K562 (cell line): Measurements from ENCODE around the gene INPP5D. TPM values are rescaled to one million over a fixed set of nuclear protein-coding genes. Genes with fewer than 3 reads are reported as not detected.
"Not testable (repeated sequence)": the region's sequence is repeated elsewhere in the genome, so short reads cannot be mapped to it uniquely, and the experiment has no call there.

ENCODE experiments used
- ATAC-seq: fragments of 200-7000 bp; cut with Tn5 transposase; 3 replicates; pipeline ENCODE4 v1.9.1; 2020; ENCODE audit warnings: moderate library complexity
- BruUV-seq: library from RNA; stranded (reverse); fragments of 400-500 nt; replicated peaks from 2 replicates; lab custom pipeline; 2021; lab: Mats Ljungman, UMichigan
- CTCF ChIA-PET: fragments of 300-600 bp; formaldehyde crosslinking; extraction: SDS; loops from one replicate; lab custom pipeline; 2021; ENCODE audit warnings: low intra/inter-chr PET ratio; lab: Yijun Ruan, JAX
- POLR2A ChIA-PET: fragments of 300-600, 350-650 bp; sonication (Branson Sonifier 250); formaldehyde crosslinking; extraction: SDS; loops from one replicate; lab custom pipeline; 2021; ENCODE audit warnings: antibody characterized with exemption, inconsistent platforms; lab: Yijun Ruan, JAX
- DNase-seq, 4 experiments: peaks; one replicate each; pipeline versions ENCODE4 v3.0.0 to v3.0.0-alpha.2; 2011 to 2018; ENCODE audit warnings: low spot score in 3 of 4, mixed read lengths in 3 of 4; ENCODE audit errors: extremely low read depth in 1 of 4
- FAIRE-seq: peaks from 2 replicates; lab custom pipeline; 2011; peaks lifted over from hg19 to GRCh38; lab: Jason Lieb, UNC
- H2AFZ ChIP-seq: 2 replicates; pipeline ENCODE4 v1.6.0; 2011; ENCODE audit warnings: low read depth, low read length, control low read depth, inconsistent platforms
- H3K27ac ChIP-seq: fragments of 200-600 bp; 3 replicates; pipeline ENCODE4 v1.8.0; 2011; ENCODE audit warnings: low read depth, mild to moderate bottlenecking, control low read depth, inconsistent platforms, low read length, moderate library complexity, mixed read lengths; ENCODE audit errors: extremely low read depth
- H3K27me3 ChIP-seq, 2 experiments: fragments of 300-600 bp in 1 of 2; 2 replicates in 1 of 2; 3 replicates in 1 of 2; pipeline versions ENCODE4 v1.6.0 to v1.8.0; 2011; ENCODE audit warnings: inconsistent platforms in 2 of 2, low read length in 2 of 2, mild to moderate bottlenecking in 1 of 2, mixed read lengths in 1 of 2, moderate library complexity in 1 of 2; ENCODE audit not compliant: control insufficient read depth in 2 of 2, insufficient read depth in 2 of 2
- H3K36me3 ChIP-seq: fragments of 300-600 bp; 3 replicates; pipeline ENCODE4 v1.8.0; 2011; ENCODE audit warnings: mild to moderate bottlenecking, low read length, inconsistent platforms; ENCODE audit not compliant: control insufficient read depth, insufficient read depth
- H3K4me1 ChIP-seq, 2 experiments: fragments of 200-600 bp in 1 of 2; replicated peaks in 1 of 2; 2 replicates in 1 of 2; 3 replicates in 1 of 2; pipeline versions ENCODE4 v1.5.1 to v1.8.0; 2011; ENCODE audit warnings: inconsistent platforms in 2 of 2, low read length in 2 of 2, mild to moderate bottlenecking in 1 of 2, mixed read lengths in 1 of 2, moderate library complexity in 1 of 2; ENCODE audit not compliant: control insufficient read depth in 2 of 2, insufficient read depth in 2 of 2
- H3K4me2 ChIP-seq: 2 replicates; pipeline ENCODE4 v1.6.1; 2011; ENCODE audit warnings: low read length, control low read depth, inconsistent platforms, mixed read lengths; ENCODE audit not compliant: insufficient read depth
- H3K4me3 ChIP-seq: fragments of 200-600 bp; sonication (generic), shearing (Covaris generic); 2 replicates; pipeline ENCODE4 v1.5.1; 2016; ENCODE audit warnings: control low read depth, inconsistent platforms
- H3K79me2 ChIP-seq: fragments of 200-600 bp; 3 replicates; pipeline ENCODE4 v1.8.0; 2011; ENCODE audit warnings: low read length, inconsistent platforms; ENCODE audit not compliant: control insufficient read depth, insufficient read depth
- H3K9ac ChIP-seq, 2 experiments: 2 replicates each; pipeline versions ENCODE4 v1.6.0 to v1.6.1; 2011; ENCODE audit warnings: low read depth in 2 of 2, low read length in 2 of 2, control low read depth in 1 of 2, inconsistent platforms in 1 of 2, mild to moderate bottlenecking in 1 of 2, mixed read lengths in 1 of 2; ENCODE audit not compliant: insufficient read depth in 1 of 2
- H3K9me1 ChIP-seq: one replicate; pipeline ENCODE4 v1.6.0; 2011; ENCODE audit warnings: inconsistent platforms, mild to moderate bottlenecking, low read length, moderate library complexity; ENCODE audit not compliant: control insufficient read depth, insufficient read depth
- H3K9me3 ChIP-seq: replicated peaks from 2 replicates; pipeline ENCODE4 v1.5.1; 2011; ENCODE audit warnings: low read depth, low read length, inconsistent platforms; ENCODE audit not compliant: control insufficient read depth, insufficient read depth
- H4K20me1 ChIP-seq: replicated peaks from 2 replicates; pipeline ENCODE4 v1.6.1; 2011; ENCODE audit warnings: low read length, inconsistent platforms, mixed read lengths; ENCODE audit not compliant: control insufficient read depth, insufficient read depth
- ARID3A ChIP-seq: IDR thresholded peaks from 2 replicates; pipeline ENCODE4 v1.6.1; 2012; ENCODE audit warnings: low read depth, low read length, improper control_type of control experiment, borderline replicate concordance
- CC2D1A ChIP-seq: fragments of 450-650 bp; IDR thresholded peaks from 2 replicates; pipeline ENCODE4 v1.6.1; 2017; ENCODE audit warnings: mild to moderate bottlenecking
- COPS2 ChIP-seq: fragments of 450-650 bp; conservative IDR thresholded peaks from 2 replicates; pipeline ENCODE4 v1.6.1; 2016; ENCODE audit warnings: mild to moderate bottlenecking, moderate library complexity
- DACH1 ChIP-seq: fragments of 450-650 bp; IDR thresholded peaks from 2 replicates; pipeline ENCODE4 v1.6.1; 2018; ENCODE audit not compliant: partially characterized antibody
- E2F1 ChIP-seq: sonication (generic); formaldehyde crosslinking; IDR thresholded peaks from 2 replicates; pipeline ENCODE4 v1.8.1; 2023; ENCODE audit warnings: mild to moderate bottlenecking, missing genetic modification reagents, moderate library complexity
- EGR1 ChIP-seq: fragments of 450-650 bp; conservative IDR thresholded peaks from 2 replicates; pipeline ENCODE4 v1.6.1; 2017; ENCODE audit warnings: mild to moderate bottlenecking
- NR1H2 ChIP-seq: sonication (generic); formaldehyde crosslinking; IDR thresholded peaks from 2 replicates; pipeline ENCODE4 v1.4.0; 2020; ENCODE audit warnings: mild to moderate bottlenecking, missing genetic modification reagents
- PHF8 ChIP-seq: fragments of 200-600 bp; sonication (generic); IDR thresholded peaks from 2 replicates; pipeline ENCODE4 v1.6.1; 2012; ENCODE audit warnings: mixed run types, mild to moderate bottlenecking, inconsistent platforms, low read length, moderate library complexity, borderline replicate concordance
- POLR2A ChIP-seq: fragments of 450-650 bp; conservative IDR thresholded peaks from 2 replicates; pipeline ENCODE4 v1.6.1; 2016
- TEAD4 ChIP-seq, 2 experiments: sonication (generic) in 1 of 2; formaldehyde crosslinking in 1 of 2; IDR thresholded peaks; 2 replicates each; pipeline versions ENCODE4 v1.6.1 to v1.8.0; 2012 to 2022; ENCODE audit warnings: borderline replicate concordance in 1 of 2, inconsistent platforms in 1 of 2, low read length in 1 of 2, mild to moderate bottlenecking in 1 of 2, missing genetic modification reagents in 1 of 2
- TFE3 ChIP-seq: fragments of 450-650 bp; formaldehyde crosslinking; IDR thresholded peaks from 2 replicates; pipeline ENCODE4 v1.4.0; 2020; ENCODE audit warnings: mild to moderate bottlenecking, mixed read lengths
- ZNF124 ChIP-seq: sonication (generic); formaldehyde crosslinking; IDR thresholded peaks from 2 replicates; pipeline ENCODE4 v1.8.1; 2022; ENCODE audit warnings: missing genetic modification reagents
- ZNF133 ChIP-seq: fragments of 250-450 bp; sonication (Bioruptor Pico); IDR thresholded peaks from 2 replicates; pipeline ENCODE4 v1.4.0; 2020; ENCODE audit warnings: mild to moderate bottlenecking
- WGBS: fragments of 100-300 bp; shearing (Covaris generic); methylation state at CpG from one replicate; pipeline ENCODE4 v1.1.6; 2016; ENCODE audit warnings: low coverage, mixed read lengths; ENCODE audit not compliant: insufficient coverage; ENCODE audit errors: missing lambda C conversion rate; 5-methylcytosine and 5-hydroxymethylcytosine counted together
- in situ Hi-C: fragments of 300-500 bp; cut with MboI; formaldehyde crosslinking; loops from 4 replicates; pipeline ENCODE4 v1.15.0; 2018; ENCODE audit warnings: inconsistent platforms, mixed read lengths
- intact Hi-C: fragments of 100-400 bp; cut with micrococcal nuclease; formaldehyde crosslinking; loops from 2 replicates; pipeline ENCODE4 v1.14.2; 2022
- polyA plus RNA-seq, 8 experiments: library from polyadenylated mRNA; depleted of rRNA in 4 of 8; stranded (reverse) in 5 of 8; unstranded in 3 of 8; fragments of >200 nt; fragmentation: Nextera tagmentation in 2 of 8; fragmentation: Illumina TruSeq in 1 of 8; extraction: Ambion mirVana in 2 of 8; extraction: Trizol in 1 of 8; gene quantifications; 2 replicates each; pipeline versions ENCODE4 v1.2.1 to v1.2.3, GENCODE V29; 2011 to 2014; ENCODE audit warnings: inconsistent platforms in 1 of 8, missing spikeins in 1 of 8
- total RNA-seq, 7 experiments: library from RNA; depleted of rRNA in 6 of 7; stranded (reverse); fragments of >200 nt in 6 of 7; fragmentation: Illumina TruSeq in 2 of 7; extraction: Trizol in 2 of 7; gene quantifications; 2 replicates each; pipeline versions ENCODE4 v1.2.1 to v1.2.3, GENCODE V29; 2011 to 2021; ENCODE audit warnings: low replicate concordance in 1 of 7

The INPP5D gene
- total and polyA plus RNA-seq, 9 of the 15 experiments (the other 6 are each of a cell fraction or from before 2014, with no cell fraction given): 0.55 to 6.2 (median 2.2) TPM

- WGBS: 46% methylated on average over 2 of the region's 2 CpGs
- ATAC-seq, H2AFZ ChIP-seq, DNase-seq, H3K36me3 ChIP-seq, BruUV-seq, H3K27ac ChIP-seq, intact Hi-C loops, CTCF ChIA-PET, H3K9me1 ChIP-seq, POLR2A ChIA-PET, H3K4me3 ChIP-seq, H3K9ac ChIP-seq, H3K4me2 ChIP-seq, H3K4me1 ChIP-seq, H3K27me3 ChIP-seq, H3K79me2 ChIP-seq, H3K9me3 ChIP-seq, FAIRE-seq, H4K20me1 ChIP-seq, in situ Hi-C loops: not testable (repeated sequence)
Measured at GRCh38 chr2:233191016-233191415, 130.9 kb downstream of the INPP5D start.

- CTCF ChIA-PET: no interaction called here
- FAIRE-seq: no peak
- WGBS: 76% methylated on average over 8 of the region's 11 CpGs
- in situ Hi-C loops (no loop called here), intact Hi-C loops (no loop called here)
- no peaks in the 10 kb centered on the region for H3K9me1 ChIP-seq
- no TSS peak for BruUV-seq
- no peaks in the 10 kb centered on the region for H3K36me3 ChIP-seq
- no peaks in the 10 kb centered on the region for H3K79me2 ChIP-seq
- H3K27ac ChIP-seq: no peak overlapping the region
- ATAC-seq: no peak
- H3K4me3 ChIP-seq: no peak overlapping the region
- no peaks in the 10 kb centered on the region for H3K27me3 ChIP-seq
- H3K4me1 ChIP-seq: peaks cover 0 to 9% of the 10 kb centered on the region in 2 experiments; a peak in 2 of 5 replicates
- H3K9ac ChIP-seq: no peak overlapping the region
- DNase-seq: no peak
- H3K9me3 ChIP-seq: no peaks in the 10 kb centered on the region
- H2AFZ ChIP-seq: no peak overlapping the region
- POLR2A ChIA-PET: no interaction called here
- no peaks in the 10 kb centered on the region for H4K20me1 ChIP-seq
- no peak overlapping the region for H3K4me2 ChIP-seq
- no peak for TF ChIP-seq PHF8
- no peak for TF ChIP-seq DACH1
- no peak for TF ChIP-seq NR1H2 (CRISPR knock-in tag)
- TF ChIP-seq ZNF133 (CRISPR knock-in tag): no peak
- TF ChIP-seq TEAD4 (IDR thresholded peaks at IDR 0.05; ENCODE audit: low read length): no peak
- TF ChIP-seq TEAD4 (CRISPR knock-in tag; IDR thresholded peaks at IDR 0.05; ENCODE audit: borderline replicate concordance): no peak
- TF ChIP-seq ZNF124 (CRISPR knock-in tag): no peak
- TF ChIP-seq COPS2: no peak
- no peak for TF ChIP-seq POLR2A
- TF ChIP-seq TFE3: no peak
- TF ChIP-seq ARID3A: no peak
- no peak for TF ChIP-seq CC2D1A
- no peak for TF ChIP-seq E2F1 (CRISPR knock-in tag)
- no peak for TF ChIP-seq EGR1
Measured at GRCh38 chr2:233193738-233194137, 133.6 kb downstream of the INPP5D start.
